HepG2 (cell line): ENCODE measurements around the gene COA5. TPM values are rescaled to one million over a fixed set of nuclear protein-coding genes. Genes with fewer than 3 reads are reported as not detected.

Experiments used
- ATAC-seq: fragments of 200-7000 bp; cut with Tn5 transposase; 3 replicates; pipeline ENCODE4 v1.9.1; 2020; ENCODE audit warnings: mild to moderate bottlenecking, moderate library complexity
- BruUV-seq: library from RNA; stranded (reverse); fragments of 400-500 nt; replicated peaks from 2 replicates; lab custom pipeline; 2021; lab: Mats Ljungman, UMichigan
- CTCF ChIA-PET: fragments of 300-600 bp; formaldehyde crosslinking; extraction: SDS; loops from one replicate; lab custom pipeline; 2021; ENCODE audit warnings: low total read pairs, inconsistent platforms, low intra/inter-chr PET ratio; lab: Yijun Ruan, JAX
- POLR2A ChIA-PET: fragments of 350-600 bp; sonication (Branson Sonifier 250); formaldehyde crosslinking; loops from one replicate; lab custom pipeline; 2020; ENCODE audit warnings: antibody characterized with exemption, inconsistent platforms; lab: Yijun Ruan, JAX
- DNase-seq: peaks from one replicate; pipeline ENCODE4 v3.0.0-alpha.2; 2015; ENCODE audit warnings: low spot score
- FAIRE-seq: peaks from 3 replicates; lab custom pipeline; 2011; peaks lifted over from hg19 to GRCh38; lab: Jason Lieb, UNC
- H2AFZ ChIP-seq: one replicate; pipeline ENCODE4 v1.6.1; 2011; ENCODE audit warnings: low read length, inconsistent platforms
- H3K27ac ChIP-seq: fragments of 300-600 bp; 3 replicates; pipeline ENCODE4 v1.8.0; 2011; ENCODE audit warnings: mixed run types, mild to moderate bottlenecking, mixed read lengths, low read length, inconsistent platforms; ENCODE audit not compliant: insufficient read depth; ENCODE audit errors: extremely low read length
- H3K27me3 ChIP-seq, 2 experiments: fragments of 200-600 bp in 1 of 2; 2 replicates in 1 of 2; 3 replicates in 1 of 2; pipeline versions ENCODE4 v1.6.0 to v1.8.0; 2011; ENCODE audit warnings: low read length in 2 of 2, mild to moderate bottlenecking in 2 of 2, moderate library complexity in 2 of 2, inconsistent platforms in 1 of 2; ENCODE audit not compliant: insufficient read depth in 2 of 2, control insufficient read depth in 1 of 2
- H3K36me3 ChIP-seq, 2 experiments: fragments of 200-600 bp in 1 of 2; replicated peaks in 1 of 2; 2 replicates in 1 of 2; 3 replicates in 1 of 2; pipeline versions ENCODE4 v1.5.1 to v1.8.0; 2011; ENCODE audit warnings: low read length in 2 of 2, inconsistent platforms in 1 of 2; ENCODE audit not compliant: insufficient read depth in 2 of 2, control insufficient read depth in 1 of 2
- H3K4me1 ChIP-seq: 2 replicates; pipeline ENCODE4 v1.5.1; 2012; ENCODE audit warnings: low read length, inconsistent platforms; ENCODE audit not compliant: insufficient read depth
- H3K4me2 ChIP-seq: 2 replicates; pipeline ENCODE4 v1.6.0; 2011; ENCODE audit warnings: low read depth, low read length, inconsistent platforms
- H3K4me3 ChIP-seq, 3 experiments: fragments of 200-600 bp in 1 of 3; sonication (generic), shearing (Covaris generic) in 1 of 3; replicated peaks in 1 of 3; 2 replicates each; pipeline ENCODE4 v1.5.1; 2011 to 2016; ENCODE audit warnings: low read length in 3 of 3, inconsistent platforms in 2 of 3, low read depth in 2 of 3, mild to moderate bottlenecking in 2 of 3, control low read depth in 1 of 3, mixed read lengths in 1 of 3; ENCODE audit not compliant: insufficient read depth in 1 of 3
- H3K79me2 ChIP-seq: one replicate; pipeline ENCODE4 v1.6.1; 2011; ENCODE audit warnings: low read length, inconsistent platforms; ENCODE audit not compliant: insufficient read depth
- H3K9ac ChIP-seq: 2 replicates; pipeline ENCODE4 v1.6.0; 2011; ENCODE audit warnings: mild to moderate bottlenecking, low read depth, low read length, inconsistent platforms; ENCODE audit not compliant: insufficient read depth
- H3K9me3 ChIP-seq: 2 replicates; pipeline ENCODE4 v1.5.1; 2012; ENCODE audit warnings: mild to moderate bottlenecking, low read length
- H4K20me1 ChIP-seq: 2 replicates; pipeline ENCODE4 v1.6.0; 2011; ENCODE audit warnings: inconsistent platforms, mild to moderate bottlenecking, low read length, moderate library complexity; ENCODE audit not compliant: insufficient read depth
- DNMT1 ChIP-seq: sonication (generic); formaldehyde crosslinking; IDR thresholded peaks from 2 replicates; pipeline ENCODE4 v1.5.1; 2020; ENCODE audit warnings: mild to moderate bottlenecking, missing genetic modification reagents
- HNRNPH1 ChIP-seq: fragments of 200-400 bp; formaldehyde crosslinking; optimal IDR thresholded peaks from 2 replicates; pipeline ENCODE3; 2017; ENCODE audit warnings: mild to moderate bottlenecking, low read depth, low read length
- KMT2B ChIP-seq: IDR thresholded peaks from 2 replicates; pipeline ENCODE4 v1.6.1; 2016; ENCODE audit warnings: missing genetic modification reagents, missing compliant biosample characterization
- LCORL ChIP-seq, 2 experiments: fragments of 450-650 bp in 1 of 2; sonication (generic) in 1 of 2; formaldehyde crosslinking in 1 of 2; IDR thresholded peaks; 2 replicates each; pipeline versions ENCODE4 v1.5.0 to v1.6.1; 2017 to 2020; ENCODE audit warnings: antibody characterized with exemption in 1 of 2, missing genetic modification reagents in 1 of 2
- MEIS2 ChIP-seq: sonication (generic); formaldehyde crosslinking; IDR thresholded peaks from 2 replicates; pipeline ENCODE4 v1.9.0; 2021; ENCODE audit warnings: mild to moderate bottlenecking, missing genetic modification reagents
- NR1H2 ChIP-seq: sonication (generic); formaldehyde crosslinking; IDR thresholded peaks from 2 replicates; pipeline ENCODE4 v1.8.1; 2022; ENCODE audit warnings: low read depth, missing genetic modification reagents, borderline replicate concordance
- PTBP1 ChIP-seq: fragments of 200-400 bp; formaldehyde crosslinking; IDR thresholded peaks from 2 replicates; pipeline ENCODE4 v1.6.1; 2018; ENCODE audit warnings: low read length, low read depth; ENCODE audit not compliant: poor library complexity, severe bottlenecking
- RAD21 ChIP-seq: fragments of 450-650 bp; formaldehyde crosslinking; IDR thresholded peaks from 2 replicates; pipeline ENCODE4 v1.5.0; 2020; ENCODE audit warnings: mild to moderate bottlenecking
- SSRP1 ChIP-seq: IDR thresholded peaks from 2 replicates; pipeline ENCODE4 v1.6.1; 2016; ENCODE audit warnings: control low read depth
- XRCC5 ChIP-seq: fragments of 200-400 bp; formaldehyde crosslinking; optimal IDR thresholded peaks from 2 replicates; pipeline ENCODE3; 2017; ENCODE audit warnings: mild to moderate bottlenecking, low read length
- ZC3H4 ChIP-seq: sonication (generic); formaldehyde crosslinking; IDR thresholded peaks from 2 replicates; pipeline ENCODE4 v1.4.0; 2020; ENCODE audit warnings: missing genetic modification reagents, borderline replicate concordance
- ZNF17 ChIP-seq: sonication (generic); formaldehyde crosslinking; IDR thresholded peaks from 2 replicates; pipeline ENCODE4 v1.5.0; 2020; ENCODE audit warnings: mild to moderate bottlenecking, missing genetic modification reagents
- ZNF777 ChIP-seq: sonication (generic); formaldehyde crosslinking; IDR thresholded peaks from 2 replicates; pipeline ENCODE4 v1.4.0; 2020; ENCODE audit warnings: missing genetic modification reagents
- ZNF883 ChIP-seq: sonication (generic); formaldehyde crosslinking; IDR thresholded peaks from 2 replicates; pipeline ENCODE4 v1.5.1; 2020; ENCODE audit warnings: mild to moderate bottlenecking, missing genetic modification reagents; ENCODE audit errors: not compliant biosample characterization
- WGBS: methylation state at CpG from one replicate; pipeline ENCODE4 v1.1.6; 2017; ENCODE audit warnings: low lambda C conversion rate; 5-methylcytosine and 5-hydroxymethylcytosine counted together
- in situ Hi-C: cut with HindIII; loops from 2 replicates; pipeline ENCODE4 v1.10.0; 2017; ENCODE audit warnings: low pct_unique_long_range_greater_than_20kb; ENCODE audit not compliant: extremely low pct_ligation_motif_present
- intact Hi-C: fragments of 100-400 bp; cut with micrococcal nuclease; formaldehyde crosslinking; loops from one replicate; pipeline ENCODE4 v1.10.0; 2022; ENCODE audit not compliant: unreplicated experiment
- polyA plus RNA-seq, 8 experiments: library from polyadenylated mRNA; depleted of rRNA in 3 of 8; stranded (reverse) in 7 of 8; unstranded in 1 of 8; fragments of >200 nt; fragmentation: Illumina TruSeq in 4 of 8; extraction: Trizol in 4 of 8; gene quantifications; 2 replicates each; pipeline versions ENCODE4 v1.2.1 to v1.2.3, GENCODE V29; 2011 to 2016; ENCODE audit warnings: low read depth in 4 of 8, missing spikeins in 1 of 8, mixed read lengths in 1 of 8; ENCODE audit not compliant: insufficient read depth in 1 of 8
- total RNA-seq, 5 experiments: library from RNA; depleted of rRNA; stranded (reverse); fragments of >200 nt; fragmentation: Illumina TruSeq; extraction: Trizol; gene quantifications; 2 replicates each; pipeline ENCODE4 v1.2.3, GENCODE V29; 2016; ENCODE audit warnings: low read depth in 1 of 5
- TF ChIP-seq, protein P1 (sequence below): sonication (generic); formaldehyde crosslinking; IDR thresholded peaks from 2 replicates; pipeline ENCODE4 v1.4.0; 2020; ENCODE audit warnings: missing genetic modification reagents
- TF ChIP-seq, protein P2 (sequence below): fragments of 450-650 bp; IDR thresholded peaks from 2 replicates; pipeline ENCODE4 v1.6.1; 2016
- TF ChIP-seq, protein P3 (sequence below): sonication (generic); formaldehyde crosslinking; IDR thresholded peaks from 2 replicates; pipeline ENCODE4 v1.5.0; 2020; ENCODE audit warnings: missing genetic modification reagents
- TF ChIP-seq, protein P4 (sequence below): sonication (generic); formaldehyde crosslinking; IDR thresholded peaks from 2 replicates; pipeline ENCODE4 v1.4.0; 2020; ENCODE audit warnings: mild to moderate bottlenecking, missing genetic modification reagents

COA5 gene
- total and polyA plus RNA-seq, 2 of the 13 experiments (the other 11 are each of a cell fraction or from before 2014, with no cell fraction given) = 43.6 to 64.5 TPM

DNA sequence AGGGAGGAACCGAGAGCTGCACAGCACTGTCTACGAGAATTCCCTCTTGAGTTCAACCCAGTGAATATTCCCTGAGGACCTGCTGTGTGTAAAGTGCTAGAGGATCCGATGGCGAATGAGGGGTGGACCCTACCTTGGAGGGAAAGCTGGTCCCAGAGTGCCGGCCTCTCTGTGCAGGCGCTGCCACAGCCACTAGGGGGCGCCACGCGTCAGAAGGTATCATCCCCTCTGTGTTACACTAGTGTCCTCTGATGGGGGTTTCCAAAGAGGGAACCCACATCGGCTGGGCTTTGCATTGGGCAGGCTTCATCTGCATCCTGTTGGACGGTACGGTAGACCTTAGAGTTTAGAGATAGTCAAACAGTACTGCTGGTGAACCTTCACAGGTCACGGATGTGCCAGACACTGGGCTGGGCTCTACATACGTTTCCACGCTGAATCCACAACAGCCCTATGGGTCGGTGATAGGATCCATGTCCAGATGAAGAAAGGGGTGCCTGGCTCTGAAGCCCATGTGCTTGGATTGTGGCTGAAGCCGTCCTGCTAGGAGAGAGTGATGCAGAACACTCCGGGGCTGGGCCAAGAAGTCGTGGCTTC lies 39.0 kb downstream of the COA5 start:
- Histone ChIP-seq H3K27ac (no peak overlapping the region), H3K4me3 (no peak overlapping the region), H2AFZ (no peak overlapping the region), H3K36me3 (peaks cover 8 to 40% of the 10 kb centered on the region in 2 experiments; a peak in 4 of 5 replicates), H3K79me2 (no peaks in the 10 kb centered on the region), H3K4me2 (no peak overlapping the region), H3K9me3 (no peaks in the 10 kb centered on the region), H3K4me1 (no peaks in the 10 kb centered on the region), H3K9ac (no peak overlapping the region), H4K20me1 (no peaks in the 10 kb centered on the region), H3K27me3 (no peaks in the 10 kb centered on the region)
- WGBS = 67% methylated on average over 15 of the region's 19 CpGs
- BruUV-seq = no TSS peak
- in situ Hi-C loops = loop anchor here (5.0 kb wide), 1 partner anchor 33 kb away; no protein-coding TSS in a partner anchor
- DNase-seq = peak; percentile 41
- FAIRE-seq = peak; percentile 57
- intact Hi-C loops = loop anchor here (1.0 to 2.0 kb wide), 3 partner anchors 15 to 40 kb away; partner anchors contain the start of genes COA5 and UNC50
- POLR2A ChIA-PET = no interaction called here
- ATAC-seq = peak; percentile 89
- CTCF ChIA-PET = interaction anchor here (0.8 to 3.0 kb wide), 3 partner anchors 32 to 497 kb away, joined by 4 to 32 read pairs (median 4); no protein-coding TSS in a partner anchor
- TF ChIP-seq, protein P1, sequence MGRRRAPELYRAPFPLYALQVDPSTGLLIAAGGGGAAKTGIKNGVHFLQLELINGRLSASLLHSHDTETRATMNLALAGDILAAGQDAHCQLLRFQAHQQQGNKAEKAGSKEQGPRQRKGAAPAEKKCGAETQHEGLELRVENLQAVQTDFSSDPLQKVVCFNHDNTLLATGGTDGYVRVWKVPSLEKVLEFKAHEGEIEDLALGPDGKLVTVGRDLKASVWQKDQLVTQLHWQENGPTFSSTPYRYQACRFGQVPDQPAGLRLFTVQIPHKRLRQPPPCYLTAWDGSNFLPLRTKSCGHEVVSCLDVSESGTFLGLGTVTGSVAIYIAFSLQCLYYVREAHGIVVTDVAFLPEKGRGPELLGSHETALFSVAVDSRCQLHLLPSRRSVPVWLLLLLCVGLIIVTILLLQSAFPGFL (CRISPR knock-in tag) = no peak
- no peak for TF ChIP-seq PTBP1
- TF ChIP-seq ZNF777 (CRISPR knock-in tag) = no peak
- TF ChIP-seq, protein P2, sequence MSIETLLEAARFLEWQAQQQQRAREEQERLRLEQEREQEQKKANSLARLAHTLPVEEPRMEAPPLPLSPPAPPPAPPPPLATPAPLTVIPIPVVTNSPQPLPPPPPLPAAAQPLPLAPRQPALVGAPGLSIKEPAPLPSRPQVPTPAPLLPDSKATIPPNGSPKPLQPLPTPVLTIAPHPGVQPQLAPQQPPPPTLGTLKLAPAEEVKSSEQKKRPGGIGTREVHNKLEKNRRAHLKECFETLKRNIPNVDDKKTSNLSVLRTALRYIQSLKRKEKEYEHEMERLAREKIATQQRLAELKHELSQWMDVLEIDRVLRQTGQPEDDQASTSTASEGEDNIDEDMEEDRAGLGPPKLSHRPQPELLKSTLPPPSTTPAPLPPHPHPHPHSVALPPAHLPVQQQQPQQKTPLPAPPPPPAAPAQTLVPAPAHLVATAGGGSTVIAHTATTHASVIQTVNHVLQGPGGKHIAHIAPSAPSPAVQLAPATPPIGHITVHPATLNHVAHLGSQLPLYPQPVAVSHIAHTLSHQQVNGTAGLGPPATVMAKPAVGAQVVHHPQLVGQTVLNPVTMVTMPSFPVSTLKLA = no peak
- TF ChIP-seq NR1H2 (CRISPR knock-in tag) = no peak
- no peak for TF ChIP-seq HNRNPH1
- TF ChIP-seq DNMT1 = no peak
- no peak for TF ChIP-seq MEIS2 (CRISPR knock-in tag)
- TF ChIP-seq KMT2B (CRISPR knock-in tag) = no peak
- TF ChIP-seq, protein P3, sequence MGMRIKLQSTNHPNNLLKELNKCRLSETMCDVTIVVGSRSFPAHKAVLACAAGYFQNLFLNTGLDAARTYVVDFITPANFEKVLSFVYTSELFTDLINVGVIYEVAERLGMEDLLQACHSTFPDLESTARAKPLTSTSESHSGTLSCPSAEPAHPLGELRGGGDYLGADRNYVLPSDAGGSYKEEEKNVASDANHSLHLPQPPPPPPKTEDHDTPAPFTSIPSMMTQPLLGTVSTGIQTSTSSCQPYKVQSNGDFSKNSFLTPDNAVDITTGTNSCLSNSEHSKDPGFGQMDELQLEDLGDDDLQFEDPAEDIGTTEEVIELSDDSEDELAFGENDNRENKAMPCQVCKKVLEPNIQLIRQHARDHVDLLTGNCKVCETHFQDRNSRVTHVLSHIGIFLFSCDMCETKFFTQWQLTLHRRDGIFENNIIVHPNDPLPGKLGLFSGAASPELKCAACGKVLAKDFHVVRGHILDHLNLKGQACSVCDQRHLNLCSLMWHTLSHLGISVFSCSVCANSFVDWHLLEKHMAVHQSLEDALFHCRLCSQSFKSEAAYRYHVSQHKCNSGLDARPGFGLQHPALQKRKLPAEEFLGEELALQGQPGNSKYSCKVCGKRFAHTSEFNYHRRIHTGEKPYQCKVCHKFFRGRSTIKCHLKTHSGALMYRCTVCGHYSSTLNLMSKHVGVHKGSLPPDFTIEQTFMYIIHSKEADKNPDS (CRISPR knock-in tag) = no peak
- peak; percentile 80 for TF ChIP-seq XRCC5
- TF ChIP-seq ZC3H4 (CRISPR knock-in tag) = no peak
- no peak for TF ChIP-seq ZNF17 (CRISPR knock-in tag)
- TF ChIP-seq, protein P4, sequence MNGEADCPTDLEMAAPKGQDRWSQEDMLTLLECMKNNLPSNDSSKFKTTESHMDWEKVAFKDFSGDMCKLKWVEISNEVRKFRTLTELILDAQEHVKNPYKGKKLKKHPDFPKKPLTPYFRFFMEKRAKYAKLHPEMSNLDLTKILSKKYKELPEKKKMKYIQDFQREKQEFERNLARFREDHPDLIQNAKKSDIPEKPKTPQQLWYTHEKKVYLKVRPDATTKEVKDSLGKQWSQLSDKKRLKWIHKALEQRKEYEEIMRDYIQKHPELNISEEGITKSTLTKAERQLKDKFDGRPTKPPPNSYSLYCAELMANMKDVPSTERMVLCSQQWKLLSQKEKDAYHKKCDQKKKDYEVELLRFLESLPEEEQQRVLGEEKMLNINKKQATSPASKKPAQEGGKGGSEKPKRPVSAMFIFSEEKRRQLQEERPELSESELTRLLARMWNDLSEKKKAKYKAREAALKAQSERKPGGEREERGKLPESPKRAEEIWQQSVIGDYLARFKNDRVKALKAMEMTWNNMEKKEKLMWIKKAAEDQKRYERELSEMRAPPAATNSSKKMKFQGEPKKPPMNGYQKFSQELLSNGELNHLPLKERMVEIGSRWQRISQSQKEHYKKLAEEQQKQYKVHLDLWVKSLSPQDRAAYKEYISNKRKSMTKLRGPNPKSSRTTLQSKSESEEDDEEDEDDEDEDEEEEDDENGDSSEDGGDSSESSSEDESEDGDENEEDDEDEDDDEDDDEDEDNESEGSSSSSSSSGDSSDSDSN = 0 out of 2 replicates have a peak, but pooled peaks have one; percentile 12
- no peak for TF ChIP-seq ZNF883
- TF ChIP-seq LCORL (IDR thresholded peaks at IDR 0.05) = no peak
- TF ChIP-seq LCORL (CRISPR knock-in tag; IDR thresholded peaks at IDR 0.05) = no peak
- TF ChIP-seq SSRP1 (CRISPR knock-in tag) = no peak
- TF ChIP-seq RAD21 (CRISPR knock-in tag) = peak; percentile 92
